ENCODE data around the gene LYRM9. TPM values are rescaled to one million over a fixed set of nuclear protein-coding genes. Genes with fewer than 3 reads are reported as not detected.

LYRM9 gene
- polyA plus RNA-seq, 3 donors: 5.9 to 7.6 (median 6.3) TPM

DNA sequence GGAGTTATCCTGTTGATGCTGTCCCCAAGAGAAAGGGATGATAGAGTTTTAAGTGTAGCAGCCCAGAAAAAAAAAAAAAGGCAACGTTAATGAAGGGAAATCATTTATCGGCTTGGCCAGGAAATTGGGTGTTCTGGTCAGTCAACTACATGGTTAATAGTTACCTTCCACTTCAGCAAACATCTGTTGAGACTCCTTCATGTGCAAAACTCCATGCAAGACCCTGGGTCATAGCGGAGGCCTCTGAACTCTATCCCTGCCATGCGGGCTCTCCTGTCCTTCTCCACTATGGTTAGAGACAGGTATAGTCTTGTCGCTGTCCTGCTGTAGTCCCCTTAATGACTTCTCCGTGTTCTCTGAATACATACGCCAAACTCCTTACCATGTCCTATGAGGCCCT, 3.5 kb upstream of the LYRM9 start:
- TF ChIP-seq, protein P1, sequence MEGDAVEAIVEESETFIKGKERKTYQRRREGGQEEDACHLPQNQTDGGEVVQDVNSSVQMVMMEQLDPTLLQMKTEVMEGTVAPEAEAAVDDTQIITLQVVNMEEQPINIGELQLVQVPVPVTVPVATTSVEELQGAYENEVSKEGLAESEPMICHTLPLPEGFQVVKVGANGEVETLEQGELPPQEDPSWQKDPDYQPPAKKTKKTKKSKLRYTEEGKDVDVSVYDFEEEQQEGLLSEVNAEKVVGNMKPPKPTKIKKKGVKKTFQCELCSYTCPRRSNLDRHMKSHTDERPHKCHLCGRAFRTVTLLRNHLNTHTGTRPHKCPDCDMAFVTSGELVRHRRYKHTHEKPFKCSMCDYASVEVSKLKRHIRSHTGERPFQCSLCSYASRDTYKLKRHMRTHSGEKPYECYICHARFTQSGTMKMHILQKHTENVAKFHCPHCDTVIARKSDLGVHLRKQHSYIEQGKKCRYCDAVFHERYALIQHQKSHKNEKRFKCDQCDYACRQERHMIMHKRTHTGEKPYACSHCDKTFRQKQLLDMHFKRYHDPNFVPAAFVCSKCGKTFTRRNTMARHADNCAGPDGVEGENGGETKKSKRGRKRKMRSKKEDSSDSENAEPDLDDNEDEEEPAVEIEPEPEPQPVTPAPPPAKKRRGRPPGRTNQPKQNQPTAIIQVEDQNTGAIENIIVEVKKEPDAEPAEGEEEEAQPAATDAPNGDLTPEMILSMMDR (IDR thresholded peaks at IDR 0.05): no peak
- H3K9me3 ChIP-seq (replicated peaks in 1 of 2; ENCODE audit: control insufficient read depth in 1 of 2, insufficient read depth in 1 of 2, low read length in 2 of 2): no peaks in the 10 kb centered on the region
- intact Hi-C loops (cut with micrococcal nuclease): no loop called here
- no peak overlapping the region for H3K4me3 ChIP-seq (replicated peaks in 1 of 3; ENCODE audit: low read depth in 2 of 3, low read length in 3 of 3)
- H3K36me3 ChIP-seq (replicated peaks in 1 of 2; ENCODE audit: control insufficient read depth in 1 of 2, insufficient read depth in 2 of 2, low read length in 2 of 2): no peaks in the 10 kb centered on the region
- H4K20me1 ChIP-seq (ENCODE audit: insufficient read depth, low read length): no peaks in the 10 kb centered on the region
- WGBS (ENCODE audit: insufficient coverage): 97% methylated on average over 5 of the region's 7 CpGs
- no peak for DNase-seq
- Mint-ChIP-seq H3K27me3 (ENCODE audit: low read depth in 3 of 3) (peaks cover 0 to 3% (median 0%) of the 10 kb centered on the region in 3 donors), H3K27ac (no peak overlapping the region), H3K4me3 (no peak overlapping the region), H3K9me3 (peaks cover 0 to 2% (median 0%) of the 10 kb centered on the region in 7 donors), H3K36me3 (no peaks in the 10 kb centered on the region), H3K4me1 (peaks cover 19% of the 10 kb centered on the region)
- H3K27me3 ChIP-seq (ENCODE audit: control insufficient read depth in 2 of 2, insufficient read depth in 2 of 2, low read length in 2 of 2): no peaks in the 10 kb centered on the region
- peaks cover 20 to 23% of the 10 kb centered on the region in 2 donors for H3K4me1 ChIP-seq (ENCODE audit: control insufficient read depth in 1 of 2, insufficient read depth in 2 of 2, low read length in 2 of 2)
- H2AFZ ChIP-seq (ENCODE audit: insufficient read depth, low read depth, low read length, poor library complexity, severe bottlenecking): no peak overlapping the region
- H3K79me2 ChIP-seq (ENCODE audit: insufficient read depth, low read length): no peaks in the 10 kb centered on the region
- H3K4me2 ChIP-seq (replicated peaks; ENCODE audit: extremely low read depth, low read length, poor library complexity, severe bottlenecking): no peak overlapping the region
- no peak overlapping the region for H3K27ac ChIP-seq (ENCODE audit: low read depth in 1 of 2, low read length in 2 of 2)
- no peak overlapping the region for H3K9ac ChIP-seq (ENCODE audit: insufficient read depth, low read length, poor library complexity, severe bottlenecking)

DNA sequence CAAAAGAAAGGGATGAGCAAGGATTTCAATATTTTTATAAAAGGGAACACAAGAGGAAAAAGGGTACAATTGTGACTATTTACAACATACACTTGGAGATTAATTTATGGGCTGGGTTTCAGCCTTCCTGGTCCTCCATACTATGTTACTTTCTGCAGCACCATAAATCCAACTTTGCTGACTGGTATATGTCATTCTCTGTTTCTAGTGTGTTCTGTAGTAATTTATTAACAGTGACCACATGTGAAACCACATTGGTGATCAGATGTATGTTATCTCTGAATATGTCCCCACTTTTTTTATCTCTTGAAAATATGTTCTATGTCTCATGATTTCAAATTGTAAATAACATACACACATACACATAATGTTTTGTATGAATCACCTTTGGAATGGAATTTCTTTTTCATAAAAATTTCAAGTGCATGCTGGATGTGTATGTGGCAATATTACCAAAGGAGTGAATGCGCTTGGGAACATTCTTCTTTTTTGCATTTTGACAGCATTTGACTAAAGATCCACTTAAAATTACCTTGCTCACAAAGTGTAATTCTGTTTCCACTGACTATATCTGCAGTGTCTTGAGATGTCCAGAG, 2.9 kb upstream of the LYRM9 start:
- peaks cover 0 to 3% (median 0%) of the 10 kb centered on the region in 3 donors for H3K27me3 Mint-ChIP-seq (ENCODE audit: low read depth in 3 of 3)
- H3K27me3 ChIP-seq (ENCODE audit: control insufficient read depth in 2 of 2, insufficient read depth in 2 of 2, low read length in 2 of 2): no peaks in the 10 kb centered on the region
- H3K36me3 Mint-ChIP-seq: no peaks in the 10 kb centered on the region
- H3K27ac ChIP-seq (ENCODE audit: low read depth in 1 of 2, low read length in 2 of 2): no peak overlapping the region
- intact Hi-C loops (cut with micrococcal nuclease): no loop called here
- H3K36me3 ChIP-seq (replicated peaks in 1 of 2; ENCODE audit: control insufficient read depth in 1 of 2, insufficient read depth in 2 of 2, low read length in 2 of 2): no peaks in the 10 kb centered on the region
- TF ChIP-seq, protein P1 (IDR thresholded peaks at IDR 0.05): no peak
- H3K4me2 ChIP-seq (replicated peaks; ENCODE audit: extremely low read depth, low read length, poor library complexity, severe bottlenecking): no peak overlapping the region
- WGBS (ENCODE audit: insufficient coverage): no CpG with 5 or more reads among the region's 1 CpG
- no peaks in the 10 kb centered on the region for H3K79me2 ChIP-seq (ENCODE audit: insufficient read depth, low read length)
- H2AFZ ChIP-seq (ENCODE audit: insufficient read depth, low read depth, low read length, poor library complexity, severe bottlenecking): no peak overlapping the region
- H3K4me1 Mint-ChIP-seq: peaks cover 19% of the 10 kb centered on the region
- peaks cover 20 to 23% of the 10 kb centered on the region in 2 donors for H3K4me1 ChIP-seq (ENCODE audit: control insufficient read depth in 1 of 2, insufficient read depth in 2 of 2, low read length in 2 of 2)
- no peak overlapping the region for H3K9ac ChIP-seq (ENCODE audit: insufficient read depth, low read length, poor library complexity, severe bottlenecking)
- no peak overlapping the region for H3K4me3 ChIP-seq (replicated peaks in 1 of 3; ENCODE audit: low read depth in 2 of 3, low read length in 3 of 3)
- no peak for DNase-seq
- no peaks in the 10 kb centered on the region for H4K20me1 ChIP-seq (ENCODE audit: insufficient read depth, low read length)
- H3K27ac Mint-ChIP-seq: no peak overlapping the region
- peaks cover 0 to 2% (median 0%) of the 10 kb centered on the region in 7 donors for H3K9me3 Mint-ChIP-seq
- H3K9me3 ChIP-seq (replicated peaks in 1 of 2; ENCODE audit: control insufficient read depth in 1 of 2, insufficient read depth in 1 of 2, low read length in 2 of 2): no peaks in the 10 kb centered on the region
- no peak overlapping the region for H3K4me3 Mint-ChIP-seq
